MCF 10A (cell line): ENCODE measurements around the gene AKAP1. TPM values are rescaled to one million over a fixed set of nuclear protein-coding genes. Genes with fewer than 3 reads are reported as not detected.

Source experiments
- BruUV-seq: library from RNA; stranded (reverse); fragments of 400-500 nt; replicated peaks from 2 replicates; lab custom pipeline; 2021; lab: Mats Ljungman, UMichigan
- CTCF ChIA-PET: fragments of 300-600 bp; sonication (Branson Sonifier 250); formaldehyde crosslinking; extraction: SDS; loops from one replicate; lab custom pipeline; 2021; ENCODE audit warnings: antibody characterized with exemption, inconsistent platforms; lab: Yijun Ruan, JAX
- POLR2A ChIA-PET: fragments of 300-600, 350-650 bp; sonication (Branson Sonifier 250); formaldehyde crosslinking; extraction: SDS; loops from one replicate; lab custom pipeline; 2020; ENCODE audit warnings: antibody characterized with exemption, inconsistent platforms; lab: Yijun Ruan, JAX
- DNase-seq: peaks from one replicate; pipeline ENCODE4 v3.0.0-alpha.2; 2018; ENCODE audit not compliant: unreplicated experiment
- H3K27ac Mint-ChIP-seq: one replicate; pipeline ENCODE4 v1.8.0; 2022; ENCODE audit warnings: mild to moderate bottlenecking, low read depth, mixed read lengths; ENCODE audit not compliant: unreplicated experiment
- H3K27me3 Mint-ChIP-seq: one replicate; pipeline ENCODE4 v1.8.0; 2022; ENCODE audit warnings: mixed read lengths; ENCODE audit not compliant: insufficient read depth, unreplicated experiment
- H3K36me3 Mint-ChIP-seq: one replicate; pipeline ENCODE4 v1.8.0; 2022; ENCODE audit warnings: mild to moderate bottlenecking, moderate library complexity, mixed read lengths; ENCODE audit not compliant: insufficient read depth, unreplicated experiment
- H3K4me1 Mint-ChIP-seq: one replicate; pipeline ENCODE4 v1.8.0; 2022; ENCODE audit warnings: mixed read lengths; ENCODE audit not compliant: insufficient read depth, unreplicated experiment
- H3K4me3 Mint-ChIP-seq: one replicate; pipeline ENCODE4 v1.8.0; 2022; ENCODE audit warnings: mild to moderate bottlenecking, moderate library complexity, mixed read lengths; ENCODE audit not compliant: unreplicated experiment
- H3K9me3 Mint-ChIP-seq: one replicate; pipeline ENCODE4 v1.8.0; 2022; ENCODE audit warnings: mixed read lengths; ENCODE audit not compliant: unreplicated experiment
- intact Hi-C: fragments of 100-400 bp; cut with micrococcal nuclease; formaldehyde crosslinking; loops from 2 replicates; pipeline ENCODE4 v1.14.1; 2022
- total RNA-seq: library from RNA; stranded (reverse); gene quantifications from 2 replicates; pipeline ENCODE4 v1.2.3, GENCODE V29; 2022
- TF ChIP-seq, protein P1 (sequence below): fragments of 200-600 bp; IDR thresholded peaks from one replicate; pipeline ENCODE4 v1.8.0; 2022; ENCODE audit warnings: antibody characterized with exemption, mild to moderate bottlenecking; ENCODE audit not compliant: unreplicated experiment

Gene AKAP1
- total RNA-seq, 1 experiment from 2014 or later = 32.4 TPM

- POLR2A ChIA-PET = interaction anchor here (2.6 kb wide), 1 partner anchor 9 kb away, joined by 12 read pairs; the partner anchor contains the start of gene AKAP1
- no peak for DNase-seq
- Mint-ChIP-seq H3K36me3 (no peaks in the 10 kb centered on the region), H3K9me3 (no peaks in the 10 kb centered on the region), H3K27ac (no peak overlapping the region), H3K27me3 (no peaks in the 10 kb centered on the region), H3K4me3 (no peak overlapping the region), H3K4me1 (no peaks in the 10 kb centered on the region)
- BruUV-seq = no TSS peak
- intact Hi-C loops = no loop called here
- TF ChIP-seq, protein P1, sequence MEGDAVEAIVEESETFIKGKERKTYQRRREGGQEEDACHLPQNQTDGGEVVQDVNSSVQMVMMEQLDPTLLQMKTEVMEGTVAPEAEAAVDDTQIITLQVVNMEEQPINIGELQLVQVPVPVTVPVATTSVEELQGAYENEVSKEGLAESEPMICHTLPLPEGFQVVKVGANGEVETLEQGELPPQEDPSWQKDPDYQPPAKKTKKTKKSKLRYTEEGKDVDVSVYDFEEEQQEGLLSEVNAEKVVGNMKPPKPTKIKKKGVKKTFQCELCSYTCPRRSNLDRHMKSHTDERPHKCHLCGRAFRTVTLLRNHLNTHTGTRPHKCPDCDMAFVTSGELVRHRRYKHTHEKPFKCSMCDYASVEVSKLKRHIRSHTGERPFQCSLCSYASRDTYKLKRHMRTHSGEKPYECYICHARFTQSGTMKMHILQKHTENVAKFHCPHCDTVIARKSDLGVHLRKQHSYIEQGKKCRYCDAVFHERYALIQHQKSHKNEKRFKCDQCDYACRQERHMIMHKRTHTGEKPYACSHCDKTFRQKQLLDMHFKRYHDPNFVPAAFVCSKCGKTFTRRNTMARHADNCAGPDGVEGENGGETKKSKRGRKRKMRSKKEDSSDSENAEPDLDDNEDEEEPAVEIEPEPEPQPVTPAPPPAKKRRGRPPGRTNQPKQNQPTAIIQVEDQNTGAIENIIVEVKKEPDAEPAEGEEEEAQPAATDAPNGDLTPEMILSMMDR = no peak
- CTCF ChIA-PET = interaction anchor here (1.3 kb wide), 1 partner anchor 9 kb away, joined by 3 read pairs; no protein-coding TSS in a partner anchor
Measured at GRCh38 chr17:57075193-57075592, 9.9 kb upstream of the AKAP1 start.

DNA sequence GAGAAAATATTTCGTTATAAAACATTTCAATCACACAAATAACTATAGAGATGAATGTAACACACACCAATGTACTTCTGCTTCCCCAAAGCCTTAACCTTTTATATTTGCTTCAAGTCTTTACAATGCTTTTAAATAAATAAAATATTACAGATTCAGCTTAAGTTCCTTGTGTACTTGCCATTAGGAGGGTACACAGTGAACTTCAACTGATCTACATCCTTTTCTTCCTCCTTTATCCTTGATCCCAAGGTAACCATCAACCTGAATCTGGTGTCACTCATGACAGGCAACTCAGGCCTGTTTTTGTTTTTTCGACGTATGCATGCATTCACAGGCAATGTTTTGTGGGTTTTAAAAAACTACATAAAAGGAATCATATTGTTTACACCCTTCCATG, 9.3 kb upstream of the AKAP1 start:
- intact Hi-C loops = no loop called here
- TF ChIP-seq, protein P1 = no peak
- POLR2A ChIA-PET = interaction anchor here (2.6 kb wide), 1 partner anchor 9 kb away, joined by 12 read pairs; the partner anchor contains the start of gene AKAP1
- no peaks in the 10 kb centered on the region for H3K27me3 Mint-ChIP-seq
- no peak for DNase-seq
- BruUV-seq = no TSS peak
- no peak overlapping the region for H3K27ac Mint-ChIP-seq
- H3K4me1 Mint-ChIP-seq = no peaks in the 10 kb centered on the region
- no peak overlapping the region for H3K4me3 Mint-ChIP-seq
- no peaks in the 10 kb centered on the region for H3K36me3 Mint-ChIP-seq
- H3K9me3 Mint-ChIP-seq = no peaks in the 10 kb centered on the region
- CTCF ChIA-PET = interaction anchor here (1.3 kb wide), 1 partner anchor 10 kb away, joined by 3 read pairs; no protein-coding TSS in a partner anchor

- Mint-ChIP-seq H3K27ac (no peak overlapping the region), H3K36me3 (no peaks in the 10 kb centered on the region), H3K4me1 (no peaks in the 10 kb centered on the region), H3K4me3 (no peak overlapping the region), H3K9me3 (no peaks in the 10 kb centered on the region), H3K27me3 (no peaks in the 10 kb centered on the region)
- ChIA-PET POLR2A (no interaction called here), CTCF (interaction anchor here (0.9 to 1.0 kb wide), 2 partner anchors 13 to 67 kb away, joined by 3 read pairs; no protein-coding TSS in a partner anchor)
- TF ChIP-seq, protein P1 = no peak
- intact Hi-C loops = no loop called here
- BruUV-seq = no TSS peak
- DNase-seq = no peak
Measured at GRCh38 chr17:57077000-57077399, 8.0 kb upstream of the AKAP1 start.

- Mint-ChIP-seq H3K27me3 (no peaks in the 10 kb centered on the region), H3K36me3 (no peaks in the 10 kb centered on the region), H3K27ac (no peak overlapping the region), H3K9me3 (no peaks in the 10 kb centered on the region), H3K4me1 (no peaks in the 10 kb centered on the region), H3K4me3 (no peak overlapping the region)
- ChIA-PET CTCF (no interaction called here), POLR2A (interaction anchor here (0.9 kb wide), 1 partner anchor 44 kb away, joined by 3 read pairs; no protein-coding TSS in a partner anchor)
- intact Hi-C loops = no loop called here
- TF ChIP-seq, protein P1 = no peak
- BruUV-seq = no TSS peak
- DNase-seq = no peak
Measured at GRCh38 chr17:57078274-57078673, 6.8 kb upstream of the AKAP1 start.
